ENCODE results near the gene ACD.

ACD gene

DNA sequence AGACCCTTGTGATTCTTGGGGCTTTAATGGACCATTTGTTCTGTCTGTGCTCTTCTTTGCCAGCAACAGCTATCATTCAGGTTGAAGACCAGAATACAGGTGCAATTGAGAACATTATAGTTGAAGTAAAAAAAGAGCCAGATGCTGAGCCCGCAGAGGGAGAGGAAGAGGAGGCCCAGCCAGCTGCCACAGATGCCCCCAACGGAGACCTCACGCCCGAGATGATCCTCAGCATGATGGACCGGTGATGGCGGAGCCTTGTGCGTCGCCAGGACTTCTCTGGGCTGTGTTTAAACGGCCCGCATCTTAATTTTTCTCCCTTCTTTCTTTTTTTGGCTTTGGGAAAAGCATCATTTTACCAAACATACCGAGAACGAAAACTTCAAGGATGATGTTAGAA is 22.4 kb downstream of the ACD start:
- Histone ChIP-seq H3K27me3 (ENCODE audit: control insufficient read depth in 1 of 2, insufficient read depth in 2 of 2, low read length in 2 of 2) (no peaks in the 10 kb centered on the region), H3K36me3 (ENCODE audit: insufficient read depth, low read length) (peaks cover 27% of the 10 kb centered on the region), H3K27ac (ENCODE audit: low read depth, low read length) (no peak overlapping the region), H3K4me3 (ENCODE audit: low read depth in 1 of 2, low read length in 2 of 2) (no peak overlapping the region), H3K9ac (ENCODE audit: low read length) (no peak overlapping the region), H3K4me1 (ENCODE audit: insufficient read depth, low read length) (peaks cover 10% of the 10 kb centered on the region), H3K9me3 (ENCODE audit: low read length) (no peaks in the 10 kb centered on the region)

DNA sequence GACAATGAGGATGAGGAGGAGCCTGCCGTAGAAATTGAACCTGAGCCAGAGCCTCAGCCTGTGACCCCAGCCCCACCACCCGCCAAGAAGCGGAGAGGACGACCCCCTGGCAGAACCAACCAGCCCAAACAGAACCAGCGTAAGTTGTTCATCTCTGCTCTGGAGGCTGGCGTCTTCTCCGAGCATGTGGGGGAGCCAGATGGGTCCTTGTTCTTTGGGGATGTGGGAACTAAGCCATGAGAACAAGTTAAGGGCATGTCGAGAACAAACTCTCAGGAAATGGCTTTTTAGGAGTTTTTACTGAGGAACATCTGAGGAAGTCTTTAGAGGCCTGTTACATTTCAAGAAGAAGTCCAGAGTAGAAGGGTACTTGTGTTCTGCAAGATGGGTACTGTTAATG is 23.3 kb downstream of the ACD start:
- Histone ChIP-seq H3K27me3 (ENCODE audit: control insufficient read depth in 1 of 2, insufficient read depth in 2 of 2, low read length in 2 of 2) (no peaks in the 10 kb centered on the region), H3K9ac (ENCODE audit: low read length) (no peak overlapping the region), H3K9me3 (ENCODE audit: low read length) (no peaks in the 10 kb centered on the region), H3K27ac (ENCODE audit: low read depth, low read length) (no peak overlapping the region), H3K4me1 (ENCODE audit: insufficient read depth, low read length) (peaks cover 3% of the 10 kb centered on the region), H3K36me3 (ENCODE audit: insufficient read depth, low read length) (peaks cover 36% of the 10 kb centered on the region), H3K4me3 (ENCODE audit: low read depth in 1 of 2, low read length in 2 of 2) (no peak overlapping the region)

GRCh38 chr16:67632415-67633172 is 27.5 kb downstream of the ACD start:
- H3K27ac ChIP-seq (ENCODE audit: low read depth, low read length), result no peak overlapping the region
- peaks cover 54% of the 10 kb centered on the region for H3K36me3 ChIP-seq (ENCODE audit: insufficient read depth, low read length)
- H3K27me3 ChIP-seq (ENCODE audit: control insufficient read depth in 1 of 2, insufficient read depth in 2 of 2, low read length in 2 of 2), result no peaks in the 10 kb centered on the region
- no peak overlapping the region for H3K9ac ChIP-seq (ENCODE audit: low read length)
- H3K4me1 ChIP-seq (ENCODE audit: insufficient read depth, low read length), result no peaks in the 10 kb centered on the region
- no peak overlapping the region for H3K4me3 ChIP-seq (ENCODE audit: low read depth in 1 of 2, low read length in 2 of 2)
- no peaks in the 10 kb centered on the region for H3K9me3 ChIP-seq (ENCODE audit: low read length)

GRCh38 chr16:67628216-67628615 is 31.8 kb downstream of the ACD start:
- Histone ChIP-seq H3K27me3 (ENCODE audit: control insufficient read depth in 1 of 2, insufficient read depth in 2 of 2, low read length in 2 of 2) (no peaks in the 10 kb centered on the region), H3K4me3 (ENCODE audit: low read depth in 1 of 2, low read length in 2 of 2) (no peak overlapping the region), H3K9me3 (ENCODE audit: low read length) (no peaks in the 10 kb centered on the region), H3K4me1 (ENCODE audit: insufficient read depth, low read length) (no peaks in the 10 kb centered on the region), H3K36me3 (ENCODE audit: insufficient read depth, low read length) (peaks cover 62% of the 10 kb centered on the region), H3K27ac (ENCODE audit: low read depth, low read length) (no peak overlapping the region), H3K9ac (ENCODE audit: low read length) (no peak overlapping the region)

- H3K9me3 ChIP-seq (ENCODE audit: low read length), result no peaks in the 10 kb centered on the region
- H3K9ac ChIP-seq (ENCODE audit: low read length), result no peak overlapping the region
- peaks cover 41% of the 10 kb centered on the region for H3K36me3 ChIP-seq (ENCODE audit: insufficient read depth, low read length)
- no peaks in the 10 kb centered on the region for H3K4me1 ChIP-seq (ENCODE audit: insufficient read depth, low read length)
- no peak overlapping the region for H3K27ac ChIP-seq (ENCODE audit: low read depth, low read length)
- no peaks in the 10 kb centered on the region for H3K27me3 ChIP-seq (ENCODE audit: control insufficient read depth in 1 of 2, insufficient read depth in 2 of 2, low read length in 2 of 2)
- H3K4me3 ChIP-seq (ENCODE audit: low read depth in 1 of 2, low read length in 2 of 2), result no peak overlapping the region
Observed at GRCh38 chr16:67613808-67614207, 46.3 kb downstream of the ACD start.

GRCh38 chr16:67608364-67608763 is 51.7 kb downstream of the ACD start:
- Histone ChIP-seq H3K9ac (ENCODE audit: low read length) (no peak overlapping the region), H3K27ac (ENCODE audit: low read depth, low read length) (no peak overlapping the region), H3K9me3 (ENCODE audit: low read length) (no peaks in the 10 kb centered on the region), H3K27me3 (ENCODE audit: control insufficient read depth in 1 of 2, insufficient read depth in 2 of 2, low read length in 2 of 2) (no peaks in the 10 kb centered on the region), H3K4me3 (ENCODE audit: low read depth in 1 of 2, low read length in 2 of 2) (no peak overlapping the region), H3K36me3 (ENCODE audit: insufficient read depth, low read length) (peaks cover 20% of the 10 kb centered on the region), H3K4me1 (ENCODE audit: insufficient read depth, low read length) (no peaks in the 10 kb centered on the region)
